GM10266 (cell line): ENCODE results near the gene ATP8B4.
"Not testable (repeated sequence)": the region's sequence is repeated elsewhere in the genome, so short reads cannot be mapped to it uniquely, and the experiment has no call there.

Source experiments
- DNase-seq: peaks from one replicate; pipeline ENCODE4 v3.0.0; 2012; ENCODE audit errors: extremely low spot score
- CTCF ChIP-seq: IDR thresholded peaks from 2 replicates; pipeline ENCODE4 v1.5.1; 2012; ENCODE audit warnings: mild to moderate bottlenecking, low read depth; ENCODE audit not compliant: control insufficient read depth, insufficient read depth; ENCODE audit errors: missing control alignments

ATP8B4 gene

GRCh38 chr15:49982584-49982983 lies 136.4 kb downstream of the ATP8B4 start:
- no peak for DNase-seq
- TF ChIP-seq CTCF = no peak

- DNase-seq = no peak
- no peak for TF ChIP-seq CTCF
These were observed 139.2 kb downstream of the ATP8B4 start for GRCh38 chr15:49979705-49980382.

GRCh38 chr15:49978121-49978520 lies 140.9 kb downstream of the ATP8B4 start:
- TF ChIP-seq CTCF = no peak
- no peak for DNase-seq

- no peak for TF ChIP-seq CTCF
- DNase-seq = no peak
These were observed 141.7 kb downstream of the ATP8B4 start for GRCh38 chr15:49977306-49977705.

- no peak for DNase-seq
- no peak for TF ChIP-seq CTCF
These were observed 154.5 kb downstream of the ATP8B4 start for GRCh38 chr15:49964551-49964950.

- no peak for DNase-seq
- TF ChIP-seq CTCF = no peak
These were observed 155.0 kb downstream of the ATP8B4 start for GRCh38 chr15:49964061-49964460.

- not testable (repeated sequence) for DNase-seq
These were observed 155.8 kb downstream of the ATP8B4 start for GRCh38 chr15:49963033-49963772.
